GM19452 (cell line): ENCODE data around the gene LPA.
"Not testable (repeated sequence)": the region's sequence is repeated elsewhere in the genome, so short reads cannot be mapped to it uniquely, and the experiment has no call there.

Experiments used
- ATAC-seq: cut with Tn5 transposase; IDR thresholded peaks from one replicate; pipeline ENCODE4 v1.9.1; 2021; ENCODE audit not compliant: unreplicated experiment

Gene LPA

DNA sequence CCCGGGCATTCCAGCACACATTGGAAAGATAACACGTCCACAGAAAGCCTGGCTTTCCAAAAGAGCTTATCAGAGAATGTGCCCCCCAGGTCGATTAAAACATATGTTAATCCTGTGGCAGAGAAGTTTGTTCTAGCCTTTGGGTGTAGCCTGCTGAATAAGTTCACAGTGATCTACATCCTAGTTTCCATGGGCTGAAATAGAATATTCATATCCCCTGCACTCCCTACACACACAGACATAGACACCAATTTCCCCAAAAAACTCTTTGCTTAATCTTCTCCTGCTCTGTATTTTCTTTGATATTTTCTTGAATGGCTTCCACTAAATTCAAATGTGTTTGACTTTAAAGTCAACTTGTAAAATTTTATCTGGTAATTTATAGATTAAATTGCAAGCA lies 1.6 kb downstream of the LPA start:
- ATAC-seq: no peak

DNA sequence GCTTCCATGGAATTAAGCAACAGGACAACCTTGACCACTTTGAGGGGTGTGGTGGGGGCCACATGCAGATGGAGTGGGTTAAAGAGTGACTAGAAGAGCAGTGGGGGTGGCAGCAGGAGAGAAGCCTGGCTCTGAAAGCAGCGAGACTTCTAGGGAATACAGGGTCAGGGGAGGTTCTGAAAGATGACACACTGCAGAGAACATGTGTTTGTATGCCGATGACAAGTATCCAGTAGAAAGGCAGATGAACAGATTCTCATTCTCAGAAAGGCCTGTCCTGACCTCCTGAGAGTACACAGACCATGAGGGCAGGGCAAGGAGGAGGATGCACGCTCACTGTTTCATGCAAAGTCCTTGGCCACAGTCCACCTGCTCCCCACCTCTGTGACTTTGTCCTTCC lies 2.9 kb downstream of the LPA start:
- ATAC-seq: no peak

GRCh38 chr6:160659562-160659961 lies 4.5 kb downstream of the LPA start:
- ATAC-seq: no peak

GRCh38 chr6:160634706-160635105 lies 29.4 kb downstream of the LPA start:
- ATAC-seq: no peak

DNA sequence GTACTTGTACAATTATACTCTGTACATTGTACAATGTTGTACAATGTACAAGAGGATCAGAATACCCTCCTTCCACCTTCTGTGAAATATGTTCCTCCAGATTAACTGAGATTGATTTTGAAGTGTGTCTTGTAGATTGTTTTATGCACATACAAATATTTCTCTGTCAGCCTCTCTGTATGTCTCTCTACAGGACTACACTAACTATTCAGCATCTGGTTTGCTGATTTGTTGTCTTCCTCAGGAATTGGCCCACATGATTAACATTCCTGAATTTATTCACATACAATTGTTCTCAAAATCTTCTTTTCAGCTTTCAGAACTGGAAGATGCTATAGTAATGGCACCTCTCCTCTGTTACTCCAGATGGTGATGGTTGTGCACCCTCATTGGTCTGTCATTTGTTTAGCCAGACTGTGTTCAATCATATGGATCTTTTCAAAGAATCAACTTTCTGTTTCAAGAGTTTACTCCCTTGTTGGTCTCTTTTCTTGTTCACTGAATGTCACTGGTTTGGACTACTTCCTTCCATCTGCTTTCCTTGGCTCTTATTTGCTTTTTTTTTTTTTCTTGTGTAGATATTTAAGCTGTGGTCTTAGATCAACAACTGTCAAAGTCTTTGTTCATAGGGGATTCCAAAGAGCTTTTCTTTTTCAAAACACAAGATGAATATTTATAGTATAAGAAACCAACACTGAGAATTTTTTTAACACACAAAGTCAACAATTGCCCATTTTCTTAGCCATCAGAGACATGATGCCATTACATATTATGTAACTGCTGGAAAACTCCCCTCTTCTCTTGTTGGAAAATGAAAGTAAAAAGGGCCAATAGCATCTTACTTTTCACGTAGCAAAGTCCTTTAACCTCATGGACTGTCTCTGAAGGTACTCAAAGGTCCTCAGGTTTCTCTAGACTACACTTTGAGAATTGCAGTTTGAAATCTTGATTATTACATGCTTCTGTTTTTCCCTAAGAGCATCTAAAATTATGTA lies 67.9 kb downstream of the LPA start:
- no peak for ATAC-seq

GRCh38 chr6:160595297-160595696 lies 68.8 kb downstream of the LPA start:
- not testable (repeated sequence) for ATAC-seq

GRCh38 chr6:160586374-160586773 lies 77.7 kb downstream of the LPA start:
- no peak for ATAC-seq

GRCh38 chr6:160583794-160584193 lies 80.3 kb downstream of the LPA start:
- ATAC-seq: no peak

GRCh38 chr6:160581406-160581805 lies 82.7 kb downstream of the LPA start:
- ATAC-seq: no peak

DNA sequence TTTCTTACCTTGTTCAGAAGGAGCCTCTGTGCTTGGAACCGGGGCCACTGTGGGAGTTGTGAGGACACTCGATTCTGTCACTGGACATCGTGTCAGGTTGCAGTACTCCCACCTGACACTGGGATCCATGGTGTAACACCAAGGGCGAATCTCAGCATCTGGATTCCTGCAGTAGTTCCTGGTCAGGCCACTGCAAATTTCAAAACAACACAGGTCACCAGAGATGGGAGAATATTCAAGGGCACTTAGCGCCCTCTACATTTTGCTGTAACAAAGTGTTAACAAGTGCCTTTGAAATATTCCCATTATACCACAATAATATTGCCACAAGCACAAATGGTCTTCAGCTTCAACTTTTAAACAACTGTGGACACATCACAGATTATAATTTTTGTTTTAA lies 85.6 kb downstream of the LPA start:
- ATAC-seq: not testable (repeated sequence)

DNA sequence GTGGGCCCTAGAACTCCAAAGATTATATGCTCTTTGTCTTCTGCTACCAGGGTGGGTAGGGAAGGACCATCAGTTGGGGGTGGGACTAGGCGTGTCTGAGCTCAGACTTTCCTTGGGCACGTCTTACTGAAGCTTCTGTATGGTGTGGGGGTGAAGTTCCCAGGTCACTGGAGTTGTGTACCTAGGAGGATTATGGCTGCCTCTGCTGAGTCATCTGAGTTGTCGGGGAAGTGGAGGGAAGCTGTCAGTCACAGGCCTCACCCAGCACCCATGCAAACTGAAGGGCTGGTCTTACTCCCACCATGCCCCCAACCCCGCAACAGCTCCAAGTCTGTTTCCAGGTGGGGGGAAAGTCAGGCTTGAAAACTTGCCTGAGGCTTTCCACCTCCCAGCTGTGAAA lies 90.1 kb downstream of the LPA start:
- ATAC-seq: no peak

GRCh38 chr6:160571201-160571600 lies 92.9 kb downstream of the LPA start:
- ATAC-seq: not testable (repeated sequence)

- no peak for ATAC-seq
Measured at GRCh38 chr6:160544802-160545201, 119.3 kb downstream of the LPA start.

GRCh38 chr6:160535270-160535669 lies 128.8 kb downstream of the LPA start:
- no peak for ATAC-seq

DNA sequence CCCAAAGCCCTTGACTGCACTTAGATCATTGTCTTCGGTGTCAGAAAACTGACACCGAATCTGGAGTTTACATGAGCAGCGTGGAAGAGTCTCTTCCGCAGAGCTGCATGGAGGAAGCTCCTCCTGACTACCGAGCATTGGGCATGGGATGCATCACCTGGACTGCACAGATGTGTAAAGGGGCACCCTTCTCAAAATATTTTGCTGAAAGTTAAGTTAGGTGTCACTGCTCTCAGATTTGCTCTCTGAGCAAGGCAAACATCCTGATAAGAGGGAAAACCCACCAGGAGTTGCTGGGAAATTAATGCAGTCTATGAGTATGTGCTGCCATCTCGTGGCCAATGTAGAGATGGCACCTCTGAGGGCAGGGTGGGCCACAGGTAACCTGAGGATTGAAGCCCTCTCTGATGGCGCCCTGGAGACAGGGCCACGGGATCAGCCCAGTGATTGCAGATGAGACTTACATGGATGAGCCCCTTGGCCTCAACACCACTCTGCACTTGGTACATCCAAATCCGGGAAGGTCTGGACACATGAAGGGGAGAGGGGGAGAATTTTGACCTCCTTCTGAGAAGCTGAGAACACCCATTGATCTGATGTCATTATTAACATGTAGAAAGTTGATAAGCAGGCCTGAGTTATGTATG lies 129.9 kb downstream of the LPA start:
- ATAC-seq: peak; percentile 91

DNA sequence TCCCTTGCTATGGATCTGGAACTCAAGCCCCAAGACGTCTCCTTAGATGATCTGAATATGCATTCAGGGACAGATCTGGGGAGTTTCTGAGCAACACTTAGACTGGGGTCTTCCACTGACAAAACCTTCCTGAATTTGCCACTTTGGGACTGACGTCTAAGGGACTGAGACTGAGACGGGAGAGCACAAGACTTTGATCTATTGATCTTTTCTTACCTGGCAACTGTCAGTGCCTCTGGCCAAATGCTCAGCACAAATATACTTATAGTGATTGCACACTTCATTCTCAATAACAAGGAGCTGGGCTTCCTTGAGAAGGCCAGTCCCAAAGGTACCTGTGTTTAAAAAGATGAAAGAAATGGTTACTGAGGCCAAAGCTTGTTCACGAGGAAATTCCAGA lies 131.8 kb downstream of the LPA start:
- no peak for ATAC-seq

GRCh38 chr6:160531826-160532225 lies 132.2 kb downstream of the LPA start:
- no peak for ATAC-seq

DNA sequence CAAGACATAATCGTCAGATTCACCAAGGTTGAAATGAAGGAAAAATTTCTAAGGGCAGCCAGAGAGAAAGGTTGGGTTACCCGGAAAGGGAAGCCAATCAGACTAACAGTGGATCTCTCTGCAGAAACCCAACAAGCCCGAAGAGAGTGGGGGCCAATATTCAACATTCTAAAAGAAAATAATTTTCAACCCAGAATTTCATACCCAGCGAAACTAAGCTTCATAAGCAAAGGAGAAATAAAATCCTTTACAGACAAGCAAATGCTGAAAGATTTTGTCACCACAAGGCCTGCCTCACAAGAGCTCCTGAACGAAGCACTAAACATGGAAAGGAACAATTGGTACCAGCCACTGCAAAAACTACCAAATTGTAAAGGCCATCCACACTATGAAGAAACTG lies 134.6 kb downstream of the LPA start:
- not testable (repeated sequence) for ATAC-seq

GRCh38 chr6:160523223-160523622 lies 140.9 kb downstream of the LPA start:
- ATAC-seq: peak; percentile 26

GRCh38 chr6:160520043-160520904 lies 143.8 kb downstream of the LPA start:
- peak; percentile 73 for ATAC-seq

GRCh38 chr6:160519603-160520042 lies 144.5 kb downstream of the LPA start:
- peak; percentile 76 for ATAC-seq
